K562 (cell line): ENCODE data around the gene DYRK1B. TPM values are rescaled to one million over a fixed set of nuclear protein-coding genes. Genes with fewer than 3 reads are reported as not detected.
A peak's percentile ranks its signal among the peaks of the same experiment; 100 is the strongest.

Experiments used
- BRF1 ChIP-seq: IDR thresholded peaks from 3 replicates; pipeline ENCODE4 v1.6.1; 2011; ENCODE audit warnings: borderline replicate concordance, mild to moderate bottlenecking; ENCODE audit not compliant: insufficient read length; ENCODE audit errors: extremely low read depth
- CREM ChIP-seq: IDR thresholded peaks from 2 replicates; pipeline ENCODE4 v1.6.1; 2014; ENCODE audit warnings: antibody characterized with exemption, low read depth
- EP300 ChIP-seq: IDR thresholded peaks from 2 replicates; pipeline ENCODE4 v1.6.1; 2012; ENCODE audit warnings: low read length, improper control_type of control experiment
- MYC ChIP-seq, 2 experiments: fragments of 250-450 bp in 1 of 2; sonication (Bioruptor Pico) in 1 of 2; IDR thresholded peaks; 2 replicates each; pipeline versions ENCODE4 v1.5.1 to v1.6.1; 2012 to 2021; ENCODE audit warnings: low read depth in 2 of 2, borderline replicate concordance in 1 of 2, improper control_type of control experiment in 1 of 2, low read length in 1 of 2, mild to moderate bottlenecking in 1 of 2, moderate library complexity in 1 of 2
- NFE2 ChIP-seq: IDR thresholded peaks from 2 replicates; pipeline ENCODE4 v1.6.1; 2014; ENCODE audit warnings: antibody characterized with exemption, low read depth
- RCOR1 ChIP-seq, 2 experiments: IDR thresholded peaks; 2 replicates each; pipeline ENCODE4 v1.6.1; 2012; ENCODE audit warnings: low read depth in 2 of 2, low read length in 2 of 2, borderline replicate concordance in 1 of 2, improper control_type of control experiment in 1 of 2
- SNRNP70 ChIP-seq: fragments of 200-400 bp; formaldehyde crosslinking; optimal IDR thresholded peaks from 2 replicates; pipeline ENCODE3; 2017; ENCODE audit warnings: low read depth, low read length
- STAT5A ChIP-seq: IDR thresholded peaks from 2 replicates; pipeline ENCODE4 v1.6.1; 2012; ENCODE audit warnings: low read length, inconsistent platforms, borderline replicate concordance
- ZC3H4 ChIP-seq: sonication (generic); formaldehyde crosslinking; IDR thresholded peaks from 2 replicates; pipeline ENCODE4 v1.9.0; 2021; ENCODE audit warnings: missing genetic modification reagents, borderline replicate concordance
- ZFP1 ChIP-seq: fragments of 450-650 bp; formaldehyde crosslinking; IDR thresholded peaks from 2 replicates; pipeline ENCODE4 v1.4.0; 2020; ENCODE audit warnings: mild to moderate bottlenecking, mixed read lengths
- ZFP36 ChIP-seq: fragments of 150-350 bp; IDR thresholded peaks from 2 replicates; pipeline ENCODE4 v1.6.1; 2018; ENCODE audit warnings: low read length, low read depth; ENCODE audit not compliant: partially characterized antibody
- ZNF184 ChIP-seq: sonication (generic); formaldehyde crosslinking; IDR thresholded peaks from 2 replicates; pipeline ENCODE4 v1.5.0; 2020; ENCODE audit warnings: missing genetic modification reagents
- ZNF347 ChIP-seq: fragments of 450-650 bp; formaldehyde crosslinking; IDR thresholded peaks from 2 replicates; pipeline ENCODE4 v1.4.0; 2020; ENCODE audit warnings: low read depth, mild to moderate bottlenecking, moderate library complexity
- ZNF445 ChIP-seq: fragments of 250-450 bp; sonication (Bioruptor Pico); IDR thresholded peaks from 2 replicates; pipeline ENCODE4 v1.4.0; 2020; ENCODE audit warnings: low read depth, mild to moderate bottlenecking, moderate library complexity
- ZNF561 ChIP-seq: fragments of 450-650 bp; formaldehyde crosslinking; conservative IDR thresholded peaks from 2 replicates; pipeline ENCODE4 v1.4.0; 2020; ENCODE audit warnings: mild to moderate bottlenecking, moderate library complexity
- ZNF586 ChIP-seq: fragments of 450-650 bp; formaldehyde crosslinking; conservative IDR thresholded peaks from 2 replicates; pipeline ENCODE4 v1.4.0; 2020; ENCODE audit warnings: mild to moderate bottlenecking, moderate library complexity
- ZNF77 ChIP-seq: fragments of 250-450 bp; sonication (Bioruptor Pico); IDR thresholded peaks from 2 replicates; pipeline ENCODE4 v1.5.0; 2020
- polyA plus RNA-seq, 8 experiments: library from polyadenylated mRNA; depleted of rRNA in 4 of 8; stranded (reverse) in 5 of 8; unstranded in 3 of 8; fragments of >200 nt; fragmentation: Nextera tagmentation in 2 of 8; fragmentation: Illumina TruSeq in 1 of 8; extraction: Ambion mirVana in 2 of 8; extraction: Trizol in 1 of 8; gene quantifications; 2 replicates each; pipeline versions ENCODE4 v1.2.1 to v1.2.3, GENCODE V29; 2011 to 2014; ENCODE audit warnings: inconsistent platforms in 1 of 8, missing spikeins in 1 of 8
- total RNA-seq, 7 experiments: library from RNA; depleted of rRNA in 6 of 7; stranded (reverse); fragments of >200 nt in 6 of 7; fragmentation: Illumina TruSeq in 2 of 7; extraction: Trizol in 2 of 7; gene quantifications; 2 replicates each; pipeline versions ENCODE4 v1.2.1 to v1.2.3, GENCODE V29; 2011 to 2021; ENCODE audit warnings: low replicate concordance in 1 of 7
- TF ChIP-seq, protein P1 (sequence below): sonication (generic); formaldehyde crosslinking; IDR thresholded peaks from 2 replicates; pipeline ENCODE4 v1.9.0; 2022; ENCODE audit warnings: mild to moderate bottlenecking, missing genetic modification reagents
- TF ChIP-seq, protein P2 (sequence below): fragments of 450-650 bp; formaldehyde crosslinking; IDR thresholded peaks from 2 replicates; pipeline ENCODE4 v1.4.0; 2022; ENCODE audit warnings: missing genetic modification characterization
- TF ChIP-seq, protein P3 (sequence below): sonication (generic); formaldehyde crosslinking; IDR thresholded peaks from 2 replicates; pipeline ENCODE4 v1.8.0; 2022; ENCODE audit warnings: mild to moderate bottlenecking, missing genetic modification reagents
- TF ChIP-seq, protein P4 (sequence below): fragments of 450-650 bp; formaldehyde crosslinking; IDR thresholded peaks from 2 replicates; pipeline ENCODE4 v1.4.0; 2022; ENCODE audit warnings: mild to moderate bottlenecking, moderate library complexity
- TF ChIP-seq, protein P5 (sequence below): fragments of 250-450 bp; sonication (Bioruptor Pico); IDR thresholded peaks from 2 replicates; pipeline ENCODE4 v1.8.0; 2022; ENCODE audit warnings: inconsistent platforms, mild to moderate bottlenecking, moderate library complexity, borderline replicate concordance

Gene DYRK1B
- total and polyA plus RNA-seq, 9 of the 15 experiments (the other 6 are each of a cell fraction or from before 2014, with no cell fraction given) = 0.91 to 5.2 (median 1.5) TPM; not detected in 2

DNA sequence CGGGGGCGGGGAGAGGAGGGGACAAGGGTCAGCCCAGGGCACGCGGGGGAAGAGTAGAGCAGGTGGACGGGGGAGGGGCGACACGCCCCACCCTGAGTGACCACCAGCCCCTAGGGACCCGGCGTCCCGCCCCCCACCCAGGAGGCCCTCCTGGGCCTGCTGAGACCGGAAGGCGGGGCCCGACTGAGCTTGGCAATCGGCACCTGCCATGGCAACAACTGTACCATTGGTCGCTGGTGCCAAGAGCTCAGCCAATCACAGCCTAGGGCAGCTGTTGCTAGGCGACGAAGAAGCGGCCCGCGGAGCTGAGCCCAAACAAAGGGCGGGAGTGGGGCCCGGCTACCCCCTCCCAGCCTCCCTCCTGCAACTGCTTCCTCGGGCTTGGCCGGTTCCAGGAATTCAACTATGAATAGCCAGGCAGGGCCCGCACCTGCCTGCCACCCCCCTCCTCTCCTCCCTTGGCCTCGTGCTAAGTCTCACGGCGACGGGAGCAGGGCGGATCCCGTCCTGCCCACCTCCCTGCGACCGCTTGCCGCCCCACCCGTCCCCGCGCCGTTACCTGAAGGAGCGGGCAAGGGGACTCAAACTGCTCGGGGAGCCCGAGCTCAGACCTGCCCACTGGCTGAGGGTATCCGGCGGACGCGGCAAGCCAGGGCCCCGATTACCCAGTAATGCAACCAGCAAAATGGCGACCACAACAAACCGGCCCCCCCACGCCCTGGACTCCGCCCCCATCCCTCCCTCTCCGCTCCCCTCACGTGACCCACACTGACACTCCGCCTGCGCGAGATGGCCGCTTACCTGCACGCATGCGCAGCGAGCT is at the start of gene DYRK1B (continued):
- peak; percentile 93 for TF ChIP-seq MYC (IDR thresholded peaks at IDR 0.05; ENCODE audit: low read depth, low read length)
- peak; percentile 87; the same call in 1 of the 2 replicates for TF ChIP-seq MYC (CRISPR knock-in tag; IDR thresholded peaks at IDR 0.05; ENCODE audit: borderline replicate concordance, low read depth)
- no peak for TF ChIP-seq ZFP36
- TF ChIP-seq, protein P1, sequence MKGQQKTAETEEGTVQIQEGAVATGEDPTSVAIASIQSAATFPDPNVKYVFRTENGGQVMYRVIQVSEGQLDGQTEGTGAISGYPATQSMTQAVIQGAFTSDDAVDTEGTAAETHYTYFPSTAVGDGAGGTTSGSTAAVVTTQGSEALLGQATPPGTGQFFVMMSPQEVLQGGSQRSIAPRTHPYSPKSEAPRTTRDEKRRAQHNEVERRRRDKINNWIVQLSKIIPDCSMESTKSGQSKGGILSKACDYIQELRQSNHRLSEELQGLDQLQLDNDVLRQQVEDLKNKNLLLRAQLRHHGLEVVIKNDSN (CRISPR knock-in tag) = peak; percentile 100
- TF ChIP-seq, protein P2, sequence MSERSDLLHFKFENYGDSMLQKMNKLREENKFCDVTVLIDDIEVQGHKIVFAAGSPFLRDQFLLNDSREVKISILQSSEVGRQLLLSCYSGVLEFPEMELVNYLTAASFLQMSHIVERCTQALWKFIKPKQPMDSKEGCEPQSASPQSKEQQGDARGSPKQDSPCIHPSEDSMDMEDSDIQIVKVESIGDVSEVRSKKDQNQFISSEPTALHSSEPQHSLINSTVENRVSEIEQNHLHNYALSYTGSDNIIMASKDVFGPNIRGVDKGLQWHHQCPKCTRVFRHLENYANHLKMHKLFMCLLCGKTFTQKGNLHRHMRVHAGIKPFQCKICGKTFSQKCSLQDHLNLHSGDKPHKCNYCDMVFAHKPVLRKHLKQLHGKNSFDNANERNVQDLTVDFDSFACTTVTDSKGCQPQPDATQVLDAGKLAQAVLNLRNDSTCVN (CRISPR knock-in tag) = peak; percentile 8; the same call in 1 of the 2 replicates
- TF ChIP-seq, protein P3, sequence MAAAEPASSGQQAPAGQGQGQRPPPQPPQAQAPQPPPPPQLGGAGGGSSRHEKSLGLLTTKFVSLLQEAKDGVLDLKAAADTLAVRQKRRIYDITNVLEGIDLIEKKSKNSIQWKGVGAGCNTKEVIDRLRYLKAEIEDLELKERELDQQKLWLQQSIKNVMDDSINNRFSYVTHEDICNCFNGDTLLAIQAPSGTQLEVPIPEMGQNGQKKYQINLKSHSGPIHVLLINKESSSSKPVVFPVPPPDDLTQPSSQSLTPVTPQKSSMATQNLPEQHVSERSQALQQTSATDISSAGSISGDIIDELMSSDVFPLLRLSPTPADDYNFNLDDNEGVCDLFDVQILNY (CRISPR knock-in tag) = no peak
- TF ChIP-seq ZNF586 = peak; percentile 51; the same call in 1 of the 2 replicates
- TF ChIP-seq ZFP1 = no peak
- peak; percentile 57; the same call in 1 of the 2 replicates for TF ChIP-seq ZNF561 (CRISPR knock-in tag)
- no peak for TF ChIP-seq BRF1
- TF ChIP-seq, protein P4, sequence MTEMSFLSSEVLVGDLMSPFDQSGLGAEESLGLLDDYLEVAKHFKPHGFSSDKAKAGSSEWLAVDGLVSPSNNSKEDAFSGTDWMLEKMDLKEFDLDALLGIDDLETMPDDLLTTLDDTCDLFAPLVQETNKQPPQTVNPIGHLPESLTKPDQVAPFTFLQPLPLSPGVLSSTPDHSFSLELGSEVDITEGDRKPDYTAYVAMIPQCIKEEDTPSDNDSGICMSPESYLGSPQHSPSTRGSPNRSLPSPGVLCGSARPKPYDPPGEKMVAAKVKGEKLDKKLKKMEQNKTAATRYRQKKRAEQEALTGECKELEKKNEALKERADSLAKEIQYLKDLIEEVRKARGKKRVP (CRISPR knock-in tag) = no peak
- no peak for TF ChIP-seq ZNF445 (CRISPR knock-in tag)
- no peak for TF ChIP-seq ZC3H4
- TF ChIP-seq SNRNP70 = peak; percentile 56
- peak in 1 of 2 experiments; percentile 45; a peak in 1 of 4 replicates for TF ChIP-seq RCOR1 (IDR thresholded peaks at IDR 0.05; ENCODE audit: borderline replicate concordance in 1 of 2, low read depth in 2 of 2, low read length in 2 of 2)
- TF ChIP-seq ZNF184 (CRISPR knock-in tag) = no peak
- TF ChIP-seq ZNF347 (CRISPR knock-in tag) = peak; percentile 36; the same call in 1 of the 2 replicates
- peak; percentile 73 for TF ChIP-seq STAT5A
- peak; percentile 43; the same call in 1 of the 2 replicates for TF ChIP-seq CREM
- TF ChIP-seq, protein P5, sequence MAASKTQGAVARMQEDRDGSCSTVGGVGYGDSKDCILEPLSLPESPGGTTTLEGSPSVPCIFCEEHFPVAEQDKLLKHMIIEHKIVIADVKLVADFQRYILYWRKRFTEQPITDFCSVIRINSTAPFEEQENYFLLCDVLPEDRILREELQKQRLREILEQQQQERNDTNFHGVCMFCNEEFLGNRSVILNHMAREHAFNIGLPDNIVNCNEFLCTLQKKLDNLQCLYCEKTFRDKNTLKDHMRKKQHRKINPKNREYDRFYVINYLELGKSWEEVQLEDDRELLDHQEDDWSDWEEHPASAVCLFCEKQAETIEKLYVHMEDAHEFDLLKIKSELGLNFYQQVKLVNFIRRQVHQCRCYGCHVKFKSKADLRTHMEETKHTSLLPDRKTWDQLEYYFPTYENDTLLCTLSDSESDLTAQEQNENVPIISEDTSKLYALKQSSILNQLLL (CRISPR knock-in tag) = no peak
- peak; percentile 24; the same call in 1 of the 2 replicates for TF ChIP-seq EP300
- TF ChIP-seq ZNF77 = no peak
- TF ChIP-seq NFE2 = no peak
